ENCODE results near the gene ACTMAP.

ACTMAP gene

DNA sequence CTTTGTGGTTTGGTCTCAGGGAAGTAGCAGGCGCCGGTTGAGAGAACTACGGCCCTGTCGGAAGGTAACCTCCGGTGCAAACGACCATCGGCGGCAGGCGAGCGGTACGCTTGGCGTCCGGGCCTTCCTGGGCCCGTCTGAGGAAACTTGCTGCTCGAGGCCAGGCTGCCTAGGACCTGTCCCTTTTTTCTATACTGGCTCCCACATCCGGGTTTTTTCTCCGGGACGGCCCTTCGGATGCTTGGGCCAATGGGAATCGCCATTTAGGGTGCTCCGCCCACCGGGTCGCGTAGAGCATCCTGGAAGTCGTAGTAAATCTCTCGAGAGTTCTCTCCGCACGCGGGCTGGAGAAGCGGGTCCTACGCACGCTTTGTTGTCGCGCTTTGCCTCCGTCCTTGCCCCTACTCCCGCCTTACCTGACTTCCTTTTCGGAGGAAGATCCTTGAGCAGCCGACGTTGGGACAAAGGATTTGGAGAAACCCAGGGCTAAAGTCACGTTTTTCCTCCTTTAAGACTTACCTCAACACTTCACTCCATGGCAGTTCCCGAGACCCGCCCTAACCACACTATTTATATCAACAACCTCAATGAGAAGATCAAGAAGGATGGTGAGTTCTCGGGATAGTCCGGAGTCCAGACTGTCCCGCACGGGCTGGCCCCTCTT, 729 bp upstream of the ACTMAP start, which contains the start of gene SNRPA (continued):
- TF ChIP-seq, protein P1, sequence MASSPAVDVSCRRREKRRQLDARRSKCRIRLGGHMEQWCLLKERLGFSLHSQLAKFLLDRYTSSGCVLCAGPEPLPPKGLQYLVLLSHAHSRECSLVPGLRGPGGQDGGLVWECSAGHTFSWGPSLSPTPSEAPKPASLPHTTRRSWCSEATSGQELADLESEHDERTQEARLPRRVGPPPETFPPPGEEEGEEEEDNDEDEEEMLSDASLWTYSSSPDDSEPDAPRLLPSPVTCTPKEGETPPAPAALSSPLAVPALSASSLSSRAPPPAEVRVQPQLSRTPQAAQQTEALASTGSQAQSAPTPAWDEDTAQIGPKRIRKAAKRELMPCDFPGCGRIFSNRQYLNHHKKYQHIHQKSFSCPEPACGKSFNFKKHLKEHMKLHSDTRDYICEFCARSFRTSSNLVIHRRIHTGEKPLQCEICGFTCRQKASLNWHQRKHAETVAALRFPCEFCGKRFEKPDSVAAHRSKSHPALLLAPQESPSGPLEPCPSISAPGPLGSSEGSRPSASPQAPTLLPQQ (tag by site-specific recombination; IDR thresholded peaks at IDR 0.05) = peak; percentile 82
- no peak for TF ChIP-seq ZNF169 (tag by site-specific recombination; IDR thresholded peaks at IDR 0.05)
- no peak; the same call in none of the 2 replicates for TF ChIP-seq SP7 (tag by site-specific recombination; IDR thresholded peaks at IDR 0.05)
- TF ChIP-seq ZNF292 (tag by site-specific recombination; IDR thresholded peaks at IDR 0.05; ENCODE audit: borderline replicate concordance, low read depth) = 0 out of 2 replicates have a peak, but pooled peaks have one; percentile 3
- peak; percentile 67; the same call in 1 of the 2 replicates for TF ChIP-seq KLF8 (tag by site-specific recombination; IDR thresholded peaks at IDR 0.05)
- no peak for TF ChIP-seq ZBTB1 (tag by site-specific recombination; IDR thresholded peaks at IDR 0.05)
- no peak for TF ChIP-seq SALL2 (tag by site-specific recombination; IDR thresholded peaks at IDR 0.05; ENCODE audit: borderline replicate concordance)
- no peak for TF ChIP-seq ZNF785 (tag by site-specific recombination; IDR thresholded peaks at IDR 0.05)
- no peak for TF ChIP-seq ZBTB49 (tag by site-specific recombination; IDR thresholded peaks at IDR 0.05; ENCODE audit: low read depth)
- no peak for TF ChIP-seq ZNF548 (tag by site-specific recombination; IDR thresholded peaks at IDR 0.05)
- TF ChIP-seq ZNF133 (tag by site-specific recombination; IDR thresholded peaks at IDR 0.05) = no peak
- no peak for TF ChIP-seq HOXA7 (CRISPR knock-in tag; IDR thresholded peaks at IDR 0.05; ENCODE audit: borderline replicate concordance)
- TF ChIP-seq, protein P2, sequence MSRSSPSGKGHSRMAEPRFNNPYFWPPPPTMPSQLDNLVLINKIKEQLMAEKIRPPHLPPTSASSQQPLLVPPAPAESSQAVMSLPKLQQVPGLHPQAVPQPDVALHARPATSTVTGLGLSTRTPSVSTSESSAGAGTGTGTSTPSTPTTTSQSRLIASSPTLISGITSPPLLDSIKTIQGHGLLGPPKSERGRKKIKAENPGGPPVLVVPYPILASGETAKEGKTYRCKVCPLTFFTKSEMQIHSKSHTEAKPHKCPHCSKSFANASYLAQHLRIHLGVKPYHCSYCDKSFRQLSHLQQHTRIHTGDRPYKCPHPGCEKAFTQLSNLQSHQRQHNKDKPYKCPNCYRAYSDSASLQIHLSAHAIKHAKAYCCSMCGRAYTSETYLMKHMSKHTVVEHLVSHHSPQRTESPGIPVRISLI (tag by site-specific recombination; IDR thresholded peaks at IDR 0.05) = peak; percentile 99
- no peak for TF ChIP-seq ZNF148 (tag by site-specific recombination; IDR thresholded peaks at IDR 0.05; ENCODE audit: borderline replicate concordance)
- no peak for TF ChIP-seq ZNF26 (tag by site-specific recombination; IDR thresholded peaks at IDR 0.05)
- no peak for TF ChIP-seq GLIS1 (tag by site-specific recombination; IDR thresholded peaks at IDR 0.05)
- TF ChIP-seq ZNF843 (tag by site-specific recombination; IDR thresholded peaks at IDR 0.05) = no peak
- no peak for TF ChIP-seq ZNF514 (tag by site-specific recombination; IDR thresholded peaks at IDR 0.05)
- 0 out of 2 replicates have a peak, but pooled peaks have one; percentile 12 for TF ChIP-seq YY2 (tag by site-specific recombination; IDR thresholded peaks at IDR 0.05)
- TF ChIP-seq ZNF571 (tag by site-specific recombination; IDR thresholded peaks at IDR 0.05) = no peak
- TF ChIP-seq ZNF157 (tag by site-specific recombination; IDR thresholded peaks at IDR 0.05) = no peak
- no peak for TF ChIP-seq ZNF623 (tag by site-specific recombination; IDR thresholded peaks at IDR 0.05)
- TF ChIP-seq ZNF24 (tag by site-specific recombination; IDR thresholded peaks at IDR 0.05) = no peak; the same call in 1 of the 2 replicates
